ENCODE measurements around the gene ZNF668.

DNA sequence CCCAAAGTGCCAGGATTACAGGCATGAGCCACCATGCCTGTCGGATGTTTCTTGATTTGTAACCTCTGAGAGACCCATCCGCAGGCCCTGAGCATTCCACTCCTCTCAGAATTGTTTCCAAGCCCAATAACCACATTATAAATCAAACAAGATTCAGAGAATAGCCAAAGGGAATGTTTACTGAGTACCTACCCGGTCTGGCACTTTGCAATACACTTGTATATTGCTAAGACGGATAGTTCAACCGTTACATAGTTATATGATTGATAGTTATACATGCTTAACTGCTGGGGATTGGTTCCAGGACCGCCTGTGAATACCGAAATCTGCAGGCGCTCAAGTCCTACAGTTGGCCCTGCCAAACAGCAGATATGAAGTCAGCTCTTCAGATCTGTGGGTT is 40.4 kb upstream of the ZNF668 start:
- TF ChIP-seq, protein P1, sequence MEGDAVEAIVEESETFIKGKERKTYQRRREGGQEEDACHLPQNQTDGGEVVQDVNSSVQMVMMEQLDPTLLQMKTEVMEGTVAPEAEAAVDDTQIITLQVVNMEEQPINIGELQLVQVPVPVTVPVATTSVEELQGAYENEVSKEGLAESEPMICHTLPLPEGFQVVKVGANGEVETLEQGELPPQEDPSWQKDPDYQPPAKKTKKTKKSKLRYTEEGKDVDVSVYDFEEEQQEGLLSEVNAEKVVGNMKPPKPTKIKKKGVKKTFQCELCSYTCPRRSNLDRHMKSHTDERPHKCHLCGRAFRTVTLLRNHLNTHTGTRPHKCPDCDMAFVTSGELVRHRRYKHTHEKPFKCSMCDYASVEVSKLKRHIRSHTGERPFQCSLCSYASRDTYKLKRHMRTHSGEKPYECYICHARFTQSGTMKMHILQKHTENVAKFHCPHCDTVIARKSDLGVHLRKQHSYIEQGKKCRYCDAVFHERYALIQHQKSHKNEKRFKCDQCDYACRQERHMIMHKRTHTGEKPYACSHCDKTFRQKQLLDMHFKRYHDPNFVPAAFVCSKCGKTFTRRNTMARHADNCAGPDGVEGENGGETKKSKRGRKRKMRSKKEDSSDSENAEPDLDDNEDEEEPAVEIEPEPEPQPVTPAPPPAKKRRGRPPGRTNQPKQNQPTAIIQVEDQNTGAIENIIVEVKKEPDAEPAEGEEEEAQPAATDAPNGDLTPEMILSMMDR (IDR thresholded peaks at IDR 0.05), result no peak
- no peak for TF ChIP-seq EZH2 (IDR thresholded peaks at IDR 0.05; ENCODE audit: borderline replicate concordance, insufficient read depth, low read depth, low read length, poor library complexity, severe bottlenecking)
